GM12864 (cell line): ENCODE results near the gene CD37.

ENCODE experiments used
- DNase-seq: peaks from one replicate; pipeline ENCODE4 v3.0.0-alpha.2; 2011; ENCODE audit warnings: low read depth
- H3K4me3 ChIP-seq: 2 replicates; pipeline ENCODE4 v1.5.1; 2011; ENCODE audit warnings: mild to moderate bottlenecking, low read depth, low read length, control low read depth
- CTCF ChIP-seq: IDR thresholded peaks from 2 replicates; pipeline ENCODE4 v1.5.1; 2011; ENCODE audit warnings: low read depth, mild to moderate bottlenecking, moderate library complexity, low read length, control low read depth, inconsistent platforms; ENCODE audit errors: missing control alignments

The CD37 gene

GRCh38 chr19:49348305-49349189, 13.3 kb downstream of the CD37 start:
- TF ChIP-seq CTCF, result no peak
- no peak overlapping the region for H3K4me3 ChIP-seq
- DNase-seq, result no peak

DNA sequence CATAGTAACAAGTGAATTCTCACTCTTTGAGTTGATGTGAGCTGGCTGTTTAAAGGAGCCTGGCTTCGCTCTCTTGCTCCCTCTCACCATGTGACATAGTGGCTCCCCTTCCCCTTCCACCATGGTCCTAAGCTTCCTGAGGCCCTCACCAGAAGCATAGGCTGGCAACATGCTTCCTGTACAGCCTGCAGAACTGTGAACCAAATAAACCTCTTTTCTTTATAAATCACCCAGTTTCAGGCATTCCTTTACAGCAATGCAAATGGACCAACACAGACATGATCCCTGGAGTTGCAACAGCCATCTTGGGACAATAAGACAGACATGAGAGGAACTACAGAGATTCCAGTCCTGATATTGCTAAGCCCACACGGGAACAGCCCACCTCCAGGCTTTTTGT, 14.4 kb downstream of the CD37 start:
- DNase-seq, result no peak
- no peak overlapping the region for H3K4me3 ChIP-seq
- TF ChIP-seq CTCF, result no peak

GRCh38 chr19:49355909-49356353, 20.7 kb downstream of the CD37 start:
- TF ChIP-seq CTCF, result no peak
- no peak overlapping the region for H3K4me3 ChIP-seq
- DNase-seq, result no peak

GRCh38 chr19:49356382-49356781, 21.2 kb downstream of the CD37 start:
- DNase-seq, result no peak
- TF ChIP-seq CTCF, result no peak
- no peak overlapping the region for H3K4me3 ChIP-seq

DNA sequence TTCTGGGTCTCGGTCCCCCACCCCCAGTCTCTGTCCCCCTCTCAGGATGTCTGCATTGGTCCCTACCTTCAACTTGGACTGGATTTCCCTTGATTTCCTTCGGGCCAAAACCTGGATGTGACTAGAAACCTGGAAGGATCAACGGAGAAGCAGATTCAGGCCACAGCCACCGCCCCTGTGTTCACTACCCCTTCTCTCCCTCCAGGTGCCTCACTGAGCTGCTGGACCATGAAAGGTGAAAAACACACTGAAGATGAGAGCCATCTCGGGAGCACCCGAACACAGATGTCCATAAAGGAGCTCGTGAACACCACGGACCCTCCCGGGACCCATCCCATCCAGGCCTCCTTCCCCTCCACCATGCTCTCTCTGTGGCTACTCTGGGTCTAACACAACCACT, 22.0 kb downstream of the CD37 start:
- TF ChIP-seq CTCF, result no peak
- H3K4me3 ChIP-seq, result no peak overlapping the region
- DNase-seq, result no peak

DNA sequence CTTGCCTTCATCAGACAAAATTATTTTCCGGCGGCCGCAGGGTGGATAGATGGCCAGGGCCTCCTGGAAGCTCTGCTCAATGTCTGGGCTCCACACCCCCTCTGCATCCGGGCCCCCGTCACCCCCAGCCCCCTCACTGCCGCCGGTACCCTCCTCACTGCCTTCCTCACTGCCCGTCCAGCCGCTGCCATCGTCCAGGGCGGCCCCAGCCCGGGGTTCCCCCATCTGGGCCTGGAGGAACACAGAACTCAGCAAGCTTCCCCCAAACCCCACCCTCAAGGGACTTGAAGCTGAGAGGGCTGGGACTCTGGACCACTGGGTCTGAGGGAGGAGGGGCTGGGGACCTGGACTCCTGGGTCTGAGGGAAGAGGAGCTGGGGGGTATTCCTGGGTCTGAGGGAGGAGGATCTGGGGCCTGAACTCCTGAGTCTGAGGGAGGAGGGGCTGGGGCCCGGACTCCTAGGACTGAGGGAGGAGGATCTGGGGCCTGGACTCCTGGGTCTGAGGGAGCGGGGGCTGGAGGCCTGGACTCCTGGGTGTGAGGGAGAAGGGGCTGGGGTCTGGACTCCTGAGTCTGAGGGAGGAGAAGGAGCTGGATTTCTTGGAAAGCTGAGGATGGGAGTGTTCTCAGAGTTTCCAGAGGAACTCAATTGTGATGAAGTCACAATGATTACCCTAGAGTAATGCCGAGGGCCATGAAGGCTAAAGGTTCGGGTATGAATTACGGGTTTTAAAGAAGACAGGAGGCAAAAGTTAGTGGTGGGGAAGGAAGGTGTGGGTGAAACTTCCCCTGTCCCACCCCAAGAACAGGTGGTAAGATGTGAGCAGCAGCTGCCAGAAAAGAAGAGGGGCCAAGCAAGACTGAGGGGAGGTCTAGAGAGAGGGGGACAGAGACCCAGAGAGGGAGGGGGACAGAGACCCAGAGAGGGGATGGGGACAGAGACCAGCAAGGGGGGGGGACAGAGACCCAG, 24.9 kb downstream of the CD37 start:
- H3K4me3 ChIP-seq, result no peak overlapping the region
- DNase-seq, result no peak
- TF ChIP-seq CTCF, result no peak
